HepG2 (cell line): Measurements from ENCODE around the gene SRR. TPM values are rescaled to one million over a fixed set of nuclear protein-coding genes. Genes with fewer than 3 reads are reported as not detected.

Experiments
- ATAC-seq: fragments of 200-7000 bp; cut with Tn5 transposase; 3 replicates; pipeline ENCODE4 v1.9.1; 2020; ENCODE audit warnings: mild to moderate bottlenecking, moderate library complexity
- BruUV-seq: library from RNA; stranded (reverse); fragments of 400-500 nt; replicated peaks from 2 replicates; lab custom pipeline; 2021; lab: Mats Ljungman, UMichigan
- CTCF ChIA-PET: fragments of 300-600 bp; formaldehyde crosslinking; extraction: SDS; loops from one replicate; lab custom pipeline; 2021; ENCODE audit warnings: low total read pairs, inconsistent platforms, low intra/inter-chr PET ratio; lab: Yijun Ruan, JAX
- POLR2A ChIA-PET: fragments of 350-600 bp; sonication (Branson Sonifier 250); formaldehyde crosslinking; loops from one replicate; lab custom pipeline; 2020; ENCODE audit warnings: antibody characterized with exemption, inconsistent platforms; lab: Yijun Ruan, JAX
- DNase-seq: peaks from one replicate; pipeline ENCODE4 v3.0.0-alpha.2; 2015; ENCODE audit warnings: low spot score
- FAIRE-seq: peaks from 3 replicates; lab custom pipeline; 2011; peaks lifted over from hg19 to GRCh38; lab: Jason Lieb, UNC
- H2AFZ ChIP-seq: one replicate; pipeline ENCODE4 v1.6.1; 2011; ENCODE audit warnings: low read length, inconsistent platforms
- H3K27ac ChIP-seq: fragments of 300-600 bp; 3 replicates; pipeline ENCODE4 v1.8.0; 2011; ENCODE audit warnings: mixed run types, mild to moderate bottlenecking, mixed read lengths, low read length, inconsistent platforms; ENCODE audit not compliant: insufficient read depth; ENCODE audit errors: extremely low read length
- H3K27me3 ChIP-seq, 2 experiments: fragments of 200-600 bp in 1 of 2; 2 replicates in 1 of 2; 3 replicates in 1 of 2; pipeline versions ENCODE4 v1.6.0 to v1.8.0; 2011; ENCODE audit warnings: low read length in 2 of 2, mild to moderate bottlenecking in 2 of 2, moderate library complexity in 2 of 2, inconsistent platforms in 1 of 2; ENCODE audit not compliant: insufficient read depth in 2 of 2, control insufficient read depth in 1 of 2
- H3K36me3 ChIP-seq, 2 experiments: fragments of 200-600 bp in 1 of 2; replicated peaks in 1 of 2; 2 replicates in 1 of 2; 3 replicates in 1 of 2; pipeline versions ENCODE4 v1.5.1 to v1.8.0; 2011; ENCODE audit warnings: low read length in 2 of 2, inconsistent platforms in 1 of 2; ENCODE audit not compliant: insufficient read depth in 2 of 2, control insufficient read depth in 1 of 2
- H3K4me1 ChIP-seq: 2 replicates; pipeline ENCODE4 v1.5.1; 2012; ENCODE audit warnings: low read length, inconsistent platforms; ENCODE audit not compliant: insufficient read depth
- H3K4me2 ChIP-seq: 2 replicates; pipeline ENCODE4 v1.6.0; 2011; ENCODE audit warnings: low read depth, low read length, inconsistent platforms
- H3K4me3 ChIP-seq, 3 experiments: fragments of 200-600 bp in 1 of 3; sonication (generic), shearing (Covaris generic) in 1 of 3; replicated peaks in 1 of 3; 2 replicates each; pipeline ENCODE4 v1.5.1; 2011 to 2016; ENCODE audit warnings: low read length in 3 of 3, inconsistent platforms in 2 of 3, low read depth in 2 of 3, mild to moderate bottlenecking in 2 of 3, control low read depth in 1 of 3, mixed read lengths in 1 of 3; ENCODE audit not compliant: insufficient read depth in 1 of 3
- H3K79me2 ChIP-seq: one replicate; pipeline ENCODE4 v1.6.1; 2011; ENCODE audit warnings: low read length, inconsistent platforms; ENCODE audit not compliant: insufficient read depth
- H3K9ac ChIP-seq: 2 replicates; pipeline ENCODE4 v1.6.0; 2011; ENCODE audit warnings: mild to moderate bottlenecking, low read depth, low read length, inconsistent platforms; ENCODE audit not compliant: insufficient read depth
- H3K9me3 ChIP-seq: 2 replicates; pipeline ENCODE4 v1.5.1; 2012; ENCODE audit warnings: mild to moderate bottlenecking, low read length
- H4K20me1 ChIP-seq: 2 replicates; pipeline ENCODE4 v1.6.0; 2011; ENCODE audit warnings: inconsistent platforms, mild to moderate bottlenecking, low read length, moderate library complexity; ENCODE audit not compliant: insufficient read depth
- EEA1 ChIP-seq: sonication (generic); formaldehyde crosslinking; IDR thresholded peaks from 2 replicates; pipeline ENCODE4 v1.5.1; 2020; ENCODE audit warnings: mild to moderate bottlenecking, missing genetic modification reagents, borderline replicate concordance
- MIXL1 ChIP-seq: IDR thresholded peaks from 2 replicates; pipeline ENCODE4 v1.6.1; 2016
- NCOA2 ChIP-seq: sonication (generic); formaldehyde crosslinking; IDR thresholded peaks from 2 replicates; pipeline ENCODE4 v1.8.0; 2022; ENCODE audit warnings: inconsistent platforms
- NKX3-1 ChIP-seq: sonication (generic); formaldehyde crosslinking; IDR thresholded peaks from 2 replicates; pipeline ENCODE4 v1.5.0; 2020; ENCODE audit warnings: missing genetic modification reagents
- NR2F2 ChIP-seq: IDR thresholded peaks from 2 replicates; pipeline ENCODE4 v1.6.1; 2012; ENCODE audit warnings: low read depth, inconsistent platforms, borderline replicate concordance
- PTBP1 ChIP-seq: fragments of 200-400 bp; formaldehyde crosslinking; IDR thresholded peaks from 2 replicates; pipeline ENCODE4 v1.6.1; 2018; ENCODE audit warnings: low read length, low read depth; ENCODE audit not compliant: poor library complexity, severe bottlenecking
- RBFOX2 ChIP-seq: fragments of 200-400 bp; formaldehyde crosslinking; IDR thresholded peaks from 2 replicates; pipeline ENCODE4 v1.6.1; 2017; ENCODE audit warnings: low read depth, mild to moderate bottlenecking, low read length
- ZNF577 ChIP-seq: sonication (generic); formaldehyde crosslinking; IDR thresholded peaks from 2 replicates; pipeline ENCODE4 v1.4.0; 2020; ENCODE audit warnings: mild to moderate bottlenecking, low read depth, missing genetic modification reagents, borderline replicate concordance
- ZNF589 ChIP-seq: sonication (generic); formaldehyde crosslinking; conservative IDR thresholded peaks from 2 replicates; pipeline ENCODE4 v1.8.0; 2022; ENCODE audit warnings: mild to moderate bottlenecking, moderate library complexity, missing genetic modification reagents
- ZNF678 ChIP-seq: sonication (generic); formaldehyde crosslinking; IDR thresholded peaks from 2 replicates; pipeline ENCODE4 v1.4.0; 2020; ENCODE audit warnings: mild to moderate bottlenecking, missing genetic modification reagents
- WGBS: methylation state at CpG from one replicate; pipeline ENCODE4 v1.1.6; 2017; ENCODE audit warnings: low lambda C conversion rate; 5-methylcytosine and 5-hydroxymethylcytosine counted together
- in situ Hi-C: cut with HindIII; loops from 2 replicates; pipeline ENCODE4 v1.10.0; 2017; ENCODE audit warnings: low pct_unique_long_range_greater_than_20kb; ENCODE audit not compliant: extremely low pct_ligation_motif_present
- intact Hi-C: fragments of 100-400 bp; cut with micrococcal nuclease; formaldehyde crosslinking; loops from one replicate; pipeline ENCODE4 v1.10.0; 2022; ENCODE audit not compliant: unreplicated experiment
- polyA plus RNA-seq, 8 experiments: library from polyadenylated mRNA; depleted of rRNA in 3 of 8; stranded (reverse) in 7 of 8; unstranded in 1 of 8; fragments of >200 nt; fragmentation: Illumina TruSeq in 4 of 8; extraction: Trizol in 4 of 8; gene quantifications; 2 replicates each; pipeline versions ENCODE4 v1.2.1 to v1.2.3, GENCODE V29; 2011 to 2016; ENCODE audit warnings: low read depth in 4 of 8, missing spikeins in 1 of 8, mixed read lengths in 1 of 8; ENCODE audit not compliant: insufficient read depth in 1 of 8
- total RNA-seq, 5 experiments: library from RNA; depleted of rRNA; stranded (reverse); fragments of >200 nt; fragmentation: Illumina TruSeq; extraction: Trizol; gene quantifications; 2 replicates each; pipeline ENCODE4 v1.2.3, GENCODE V29; 2016; ENCODE audit warnings: low read depth in 1 of 5
- TF ChIP-seq, protein P1 (sequence below): sonication (generic); formaldehyde crosslinking; IDR thresholded peaks from 2 replicates; pipeline ENCODE4 v1.5.0; 2020; ENCODE audit warnings: missing genetic modification reagents
- TF ChIP-seq, protein P2 (sequence below): sonication (generic); formaldehyde crosslinking; IDR thresholded peaks from 2 replicates; pipeline ENCODE4 v1.8.0; 2022; ENCODE audit warnings: low read depth, missing genetic modification reagents
- TF ChIP-seq, protein P3 (sequence below): sonication (generic); formaldehyde crosslinking; IDR thresholded peaks from 2 replicates; pipeline ENCODE4 v1.5.1; 2020; ENCODE audit warnings: missing genetic modification reagents, mild to moderate bottlenecking, borderline replicate concordance

The SRR gene
- total and polyA plus RNA-seq, 2 of the 13 experiments (the other 11 are each of a cell fraction or from before 2014, with no cell fraction given) = 3.6 to 7.8 TPM

DNA sequence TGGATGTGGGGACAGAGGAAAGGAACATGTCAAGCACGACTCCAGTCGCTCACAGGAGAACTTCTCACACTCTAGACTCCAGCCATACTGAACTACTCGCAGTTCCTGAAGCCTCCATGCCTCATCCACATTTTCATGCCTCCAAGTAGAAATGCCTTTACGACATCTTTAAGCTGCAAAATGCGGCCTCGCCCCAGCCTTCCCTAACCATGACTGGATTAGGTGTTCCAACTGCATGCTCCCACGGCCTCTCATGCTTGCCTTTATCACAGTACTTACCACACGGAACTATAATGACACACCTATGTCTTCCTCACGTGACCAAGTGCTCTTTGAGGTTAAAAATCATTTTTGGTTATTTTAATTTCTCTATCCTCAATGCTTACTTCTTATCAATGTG is 24.0 kb upstream of the SRR start:
- H3K9me3 ChIP-seq = no peaks in the 10 kb centered on the region
- FAIRE-seq (no peak), DNase-seq (no peak), ATAC-seq (no peak)
- POLR2A ChIA-PET = no interaction called here
- H3K4me1 ChIP-seq = no peaks in the 10 kb centered on the region
- no peak overlapping the region for H3K4me2 ChIP-seq
- no peaks in the 10 kb centered on the region for H3K27me3 ChIP-seq
- in situ Hi-C loops = no loop called here
- no peaks in the 10 kb centered on the region for H4K20me1 ChIP-seq
- CTCF ChIA-PET = no interaction called here
- no peak overlapping the region for H3K27ac ChIP-seq
- H3K79me2 ChIP-seq = no peaks in the 10 kb centered on the region
- no peak overlapping the region for H3K4me3 ChIP-seq
- intact Hi-C loops = no loop called here
- no TSS peak for BruUV-seq
- H3K9ac ChIP-seq = no peak overlapping the region
- no peak overlapping the region for H2AFZ ChIP-seq
- 99% methylated on average over 9 of the region's 9 CpGs for WGBS
- peaks cover 23 to 48% of the 10 kb centered on the region in 2 experiments for H3K36me3 ChIP-seq
- TF ChIP-seq ZNF589 (CRISPR knock-in tag) (no peak), NCOA2 (CRISPR knock-in tag) (no peak), NR2F2 (no peak), RBFOX2 (no peak), ZNF678 (no peak), MIXL1 (CRISPR knock-in tag) (no peak), EEA1 (CRISPR knock-in tag) (no peak), PTBP1 (no peak), NKX3-1 (no peak), ZNF577 (CRISPR knock-in tag) (no peak)
- TF ChIP-seq, protein P1, sequence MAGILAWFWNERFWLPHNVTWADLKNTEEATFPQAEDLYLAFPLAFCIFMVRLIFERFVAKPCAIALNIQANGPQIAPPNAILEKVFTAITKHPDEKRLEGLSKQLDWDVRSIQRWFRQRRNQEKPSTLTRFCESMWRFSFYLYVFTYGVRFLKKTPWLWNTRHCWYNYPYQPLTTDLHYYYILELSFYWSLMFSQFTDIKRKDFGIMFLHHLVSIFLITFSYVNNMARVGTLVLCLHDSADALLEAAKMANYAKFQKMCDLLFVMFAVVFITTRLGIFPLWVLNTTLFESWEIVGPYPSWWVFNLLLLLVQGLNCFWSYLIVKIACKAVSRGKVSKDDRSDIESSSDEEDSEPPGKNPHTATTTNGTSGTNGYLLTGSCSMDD (CRISPR knock-in tag) = no peak
- TF ChIP-seq, protein P2, sequence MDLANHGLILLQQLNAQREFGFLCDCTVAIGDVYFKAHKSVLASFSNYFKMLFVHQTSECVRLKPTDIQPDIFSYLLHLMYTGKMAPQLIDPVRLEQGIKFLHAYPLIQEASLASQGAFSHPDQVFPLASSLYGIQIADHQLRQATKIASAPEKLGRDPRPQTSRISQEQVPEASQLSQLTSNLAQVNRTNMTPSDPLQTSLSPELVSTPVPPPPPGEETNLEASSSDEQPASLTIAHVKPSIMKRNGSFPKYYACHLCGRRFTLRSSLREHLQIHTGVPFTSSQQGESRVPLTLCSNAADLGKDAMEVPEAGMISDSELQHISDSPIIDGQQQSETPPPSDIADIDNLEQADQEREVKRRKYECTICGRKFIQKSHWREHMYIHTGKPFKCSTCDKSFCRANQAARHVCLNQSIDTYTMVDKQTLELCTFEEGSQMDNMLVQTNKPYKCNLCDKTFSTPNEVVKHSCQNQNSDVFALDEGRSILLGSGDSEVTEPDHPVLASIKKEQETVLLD (CRISPR knock-in tag) = no peak
- TF ChIP-seq, protein P3, sequence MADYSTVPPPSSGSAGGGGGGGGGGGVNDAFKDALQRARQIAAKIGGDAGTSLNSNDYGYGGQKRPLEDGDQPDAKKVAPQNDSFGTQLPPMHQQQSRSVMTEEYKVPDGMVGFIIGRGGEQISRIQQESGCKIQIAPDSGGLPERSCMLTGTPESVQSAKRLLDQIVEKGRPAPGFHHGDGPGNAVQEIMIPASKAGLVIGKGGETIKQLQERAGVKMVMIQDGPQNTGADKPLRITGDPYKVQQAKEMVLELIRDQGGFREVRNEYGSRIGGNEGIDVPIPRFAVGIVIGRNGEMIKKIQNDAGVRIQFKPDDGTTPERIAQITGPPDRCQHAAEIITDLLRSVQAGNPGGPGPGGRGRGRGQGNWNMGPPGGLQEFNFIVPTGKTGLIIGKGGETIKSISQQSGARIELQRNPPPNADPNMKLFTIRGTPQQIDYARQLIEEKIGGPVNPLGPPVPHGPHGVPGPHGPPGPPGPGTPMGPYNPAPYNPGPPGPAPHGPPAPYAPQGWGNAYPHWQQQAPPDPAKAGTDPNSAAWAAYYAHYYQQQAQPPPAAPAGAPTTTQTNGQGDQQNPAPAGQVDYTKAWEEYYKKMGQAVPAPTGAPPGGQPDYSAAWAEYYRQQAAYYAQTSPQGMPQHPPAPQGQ = no peak
